ENCODE measurements around the gene KIF11.

The KIF11 gene

DNA sequence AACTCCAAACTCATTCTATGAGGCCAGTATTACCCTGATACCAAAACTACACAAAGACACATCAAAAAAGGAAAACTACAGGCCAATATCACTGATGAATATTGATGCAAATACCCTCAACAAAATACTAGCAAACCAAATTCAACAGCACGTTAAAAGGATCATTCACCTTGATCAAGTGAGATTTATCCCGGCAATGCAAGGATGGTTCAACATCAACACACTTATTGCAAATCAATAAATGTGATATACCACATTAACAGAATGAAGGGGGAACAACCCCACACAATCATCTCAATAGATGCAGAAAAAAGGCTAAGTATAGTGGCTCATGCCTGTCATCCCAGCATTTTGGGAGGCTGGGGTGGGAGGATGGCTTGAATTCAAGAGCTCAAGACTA lies 39.0 kb upstream of the KIF11 start:
- H3K4me1 ChIP-seq (ENCODE audit: low read length): no peaks in the 10 kb centered on the region; the same call in 1 of the 2 replicates
- TF ChIP-seq CTCF (IDR thresholded peaks at IDR 0.05; ENCODE audit: low read length) (no peak), EZH2 (optimal IDR thresholded peaks at IDR 0.05; ENCODE audit: low read depth, low read length) (no peak), EZH2phosphoT487 (IDR thresholded peaks at IDR 0.05; ENCODE audit: low read length) (no peak)
- H3K27ac ChIP-seq (ENCODE audit: low read length): no peak overlapping the region
- no peaks in the 10 kb centered on the region for H3K9me2 ChIP-seq (replicated peaks; ENCODE audit: insufficient read depth, low read length)
- no peak overlapping the region for H3K4me3 ChIP-seq (ENCODE audit: low read length)
- no peaks in the 10 kb centered on the region for H4K20me1 ChIP-seq (ENCODE audit: insufficient read depth, low read length)
- no peak overlapping the region for H2AFZ ChIP-seq (ENCODE audit: low read length)
- H3F3A ChIP-seq (ENCODE audit: insufficient read depth, low read length): no peaks in the 10 kb centered on the region
- DNase-seq: no peak
- H3K9me3 ChIP-seq (replicated peaks; ENCODE audit: insufficient read depth, low read length): no peaks in the 10 kb centered on the region
- H3K4me2 ChIP-seq (ENCODE audit: low read depth, low read length): no peak overlapping the region
- no peaks in the 10 kb centered on the region for H3K27me3 ChIP-seq (replicated peaks; ENCODE audit: insufficient read depth, low read length)
- peaks cover 44% of the 10 kb centered on the region for H3K79me2 ChIP-seq (ENCODE audit: low read length)
- peaks cover 10% of the 10 kb centered on the region for H3K36me3 ChIP-seq (replicated peaks; ENCODE audit: insufficient read depth, low read length)
- no peak overlapping the region for H3K9ac ChIP-seq (ENCODE audit: low read length)

DNA sequence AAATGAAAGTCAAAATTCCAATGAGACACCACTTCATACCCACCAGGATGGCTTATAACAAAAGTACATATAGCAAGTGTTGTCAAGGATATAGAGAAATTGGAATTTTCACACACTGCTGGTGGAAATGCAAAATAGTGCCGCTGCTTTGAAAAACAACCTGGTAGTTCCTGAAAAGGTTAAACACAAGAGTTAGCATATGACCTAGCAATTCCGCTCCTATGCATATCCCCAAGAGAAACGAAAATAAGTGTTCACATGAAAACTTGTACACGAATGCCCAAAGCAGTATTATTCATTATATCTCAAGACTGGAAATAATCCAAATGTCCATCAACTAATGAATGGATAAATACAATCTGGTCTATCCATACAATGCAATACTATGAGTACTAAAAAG lies 33.9 kb upstream of the KIF11 start:
- Histone ChIP-seq H3K27me3 (replicated peaks; ENCODE audit: insufficient read depth, low read length) (no peaks in the 10 kb centered on the region), H2AFZ (ENCODE audit: low read length) (no peak overlapping the region), H3K9ac (ENCODE audit: low read length) (no peak overlapping the region), H3K4me3 (ENCODE audit: low read length) (no peak overlapping the region), H4K20me1 (ENCODE audit: insufficient read depth, low read length) (no peaks in the 10 kb centered on the region), H3K79me2 (ENCODE audit: low read length) (peaks cover 54% of the 10 kb centered on the region), H3K4me1 (ENCODE audit: low read length) (peaks cover 11% of the 10 kb centered on the region), H3K27ac (ENCODE audit: low read length) (no peak overlapping the region), H3K36me3 (replicated peaks; ENCODE audit: insufficient read depth, low read length) (peaks cover 11% of the 10 kb centered on the region; the same call in 1 of the 2 replicates), H3F3A (ENCODE audit: insufficient read depth, low read length) (peaks cover 5% of the 10 kb centered on the region; the same call in 1 of the 2 replicates), H3K9me3 (replicated peaks; ENCODE audit: insufficient read depth, low read length) (no peaks in the 10 kb centered on the region), H3K4me2 (ENCODE audit: low read depth, low read length) (no peak overlapping the region), H3K9me2 (replicated peaks; ENCODE audit: insufficient read depth, low read length) (no peaks in the 10 kb centered on the region)
- TF ChIP-seq CTCF (IDR thresholded peaks at IDR 0.05; ENCODE audit: low read length) (no peak), EZH2 (optimal IDR thresholded peaks at IDR 0.05; ENCODE audit: low read depth, low read length) (no peak), EZH2phosphoT487 (IDR thresholded peaks at IDR 0.05; ENCODE audit: low read length) (no peak)
- DNase-seq: no peak

DNA sequence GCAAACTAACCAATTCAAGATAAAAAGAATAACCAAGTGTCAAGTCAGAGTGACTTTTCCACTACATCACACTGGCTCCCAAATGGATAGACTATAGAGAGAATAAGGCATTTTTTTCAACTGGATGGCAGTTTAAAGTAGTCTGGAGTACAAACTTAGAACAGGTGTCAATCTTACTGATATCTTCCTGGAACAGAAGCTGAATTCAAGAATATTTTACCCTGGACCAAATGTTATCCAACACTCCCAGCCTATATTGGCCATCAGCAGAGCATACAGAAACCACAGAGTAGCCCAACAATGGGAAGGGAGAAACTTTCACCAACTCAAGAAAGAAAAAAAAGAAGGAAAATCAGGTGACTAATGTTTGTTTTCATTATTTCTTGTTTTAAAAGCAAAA lies 30.5 kb upstream of the KIF11 start:
- H2AFZ ChIP-seq (ENCODE audit: low read length): no peak overlapping the region
- TF ChIP-seq EZH2 (optimal IDR thresholded peaks at IDR 0.05; ENCODE audit: low read depth, low read length) (no peak), CTCF (IDR thresholded peaks at IDR 0.05; ENCODE audit: low read length) (no peak), EZH2phosphoT487 (IDR thresholded peaks at IDR 0.05; ENCODE audit: low read length) (no peak)
- 0 out of 2 replicates have a peak, but pooled peaks cover 6% of the 10 kb centered on the region for H3K36me3 ChIP-seq (replicated peaks; ENCODE audit: insufficient read depth, low read length)
- H3K27ac ChIP-seq (ENCODE audit: low read length): peak overlapping the region; percentile 58
- no peaks in the 10 kb centered on the region for H3K9me3 ChIP-seq (replicated peaks; ENCODE audit: insufficient read depth, low read length)
- H3K4me3 ChIP-seq (ENCODE audit: low read length): no peak overlapping the region
- H3K4me1 ChIP-seq (ENCODE audit: low read length): peaks cover 11% of the 10 kb centered on the region
- H4K20me1 ChIP-seq (ENCODE audit: insufficient read depth, low read length): 0 out of 2 replicates have a peak, but pooled peaks cover 7% of the 10 kb centered on the region
- no peaks in the 10 kb centered on the region for H3K27me3 ChIP-seq (replicated peaks; ENCODE audit: insufficient read depth, low read length)
- no peak for DNase-seq
- H3K9ac ChIP-seq (ENCODE audit: low read length): no peak overlapping the region
- peaks cover 74% of the 10 kb centered on the region for H3K79me2 ChIP-seq (ENCODE audit: low read length)
- H3K9me2 ChIP-seq (replicated peaks; ENCODE audit: insufficient read depth, low read length): no peaks in the 10 kb centered on the region
- peak overlapping the region; percentile 5; the same call in 1 of the 2 replicates for H3K4me2 ChIP-seq (ENCODE audit: low read depth, low read length)
- peaks cover 5% of the 10 kb centered on the region; the same call in 1 of the 2 replicates for H3F3A ChIP-seq (ENCODE audit: insufficient read depth, low read length)
